H1 (cell line): ENCODE measurements around the gene SLC6A3. TPM values are rescaled to one million over a fixed set of nuclear protein-coding genes. Genes with fewer than 3 reads are reported as not detected.

Source experiments
- CHD7 ChIP-seq: fragments of 300-600 bp; sonication (generic); IDR thresholded peaks from 2 replicates; pipeline ENCODE4 v1.7.1; 2012; ENCODE audit warnings: low read length, moderate library complexity, mild to moderate bottlenecking, inconsistent platforms; ENCODE audit not compliant: insufficient replicate concordance
- polyA plus RNA-seq, 7 experiments: library from polyadenylated mRNA; depleted of rRNA in 3 of 7; stranded (reverse) in 5 of 7; unstranded in 2 of 7; fragments of >200 nt in 5 of 7; fragments of 200-250 nt in 2 of 7; gene quantifications; 1 replicate in 5 of 7; 2 replicates in 1 of 7; 4 replicates in 1 of 7; pipeline versions ENCODE4 v1.2.1 to v1.2.3, GENCODE V29; 2011 to 2013; ENCODE audit warnings: missing spikeins in 2 of 7, mixed read lengths in 2 of 7
- total RNA-seq: library from RNA; stranded (reverse); fragmentation: NEBNext Ultra II Directional; extraction: Animal tissue kit (Norgen Biotek cat#: 25700); gene quantifications from 2 replicates; pipeline ENCODE4 v1.2.1, GENCODE V29; 2021

The SLC6A3 gene
- total and polyA plus RNA-seq, 2 of the 8 experiments (the other 6 are each of a cell fraction or from before 2014, with no cell fraction given): 0.48 to 0.91 TPM

- TF ChIP-seq CHD7: no peak
These were observed 90.7 kb downstream of the SLC6A3 start (continued) for GRCh38 chr5:1354576-1354975.
